ENCODE measurements around the gene WBP11.

The WBP11 gene

GRCh38 chr12:14772946-14773345 lies 30.3 kb downstream of the WBP11 start:
- no peak for TF ChIP-seq CTCF (IDR thresholded peaks at IDR 0.05; ENCODE audit: low read length)
- TF ChIP-seq EZH2 (IDR thresholded peaks at IDR 0.05; ENCODE audit: borderline replicate concordance, low read length), result no peak
- no peak overlapping the region for H2AFZ ChIP-seq (ENCODE audit: low read length)
- no peaks in the 10 kb centered on the region for H3K27me3 ChIP-seq (ENCODE audit: insufficient read depth, low read length)
- H3K36me3 ChIP-seq (ENCODE audit: insufficient read depth, low read length), result peaks cover 10% of the 10 kb centered on the region
- no peaks in the 10 kb centered on the region for H3K9me3 ChIP-seq (ENCODE audit: low read length)
- H3K4me2 ChIP-seq (ENCODE audit: low read length), result peak overlapping the region; percentile 93
- no peaks in the 10 kb centered on the region for H3K79me2 ChIP-seq (ENCODE audit: insufficient read depth, low read length)
- H3K4me1 ChIP-seq (ENCODE audit: insufficient read depth, low read length, severe bottlenecking), result peaks cover 55% of the 10 kb centered on the region
- H3K9me2 ChIP-seq (ENCODE audit: low read depth, low read length), result no peaks in the 10 kb centered on the region
- peak overlapping the region; percentile 78 for H3K4me3 ChIP-seq (ENCODE audit: low read depth, low read length, poor library complexity, severe bottlenecking)
- H3F3A ChIP-seq (ENCODE audit: insufficient read depth, low read length), result 0 out of 2 replicates have a peak, but pooled peaks cover 3% of the 10 kb centered on the region
- peak overlapping the region; percentile 85 for H3K27ac ChIP-seq (ENCODE audit: low read depth, low read length, poor library complexity, severe bottlenecking)
- peak overlapping the region; percentile 87 for H3K9ac ChIP-seq (ENCODE audit: low read length)
- H4K20me1 ChIP-seq (ENCODE audit: insufficient read depth, low read length), result no peaks in the 10 kb centered on the region

GRCh38 chr12:14771651-14772137 lies 31.6 kb downstream of the WBP11 start:
- Histone ChIP-seq H3K79me2 (ENCODE audit: insufficient read depth, low read length) (no peaks in the 10 kb centered on the region), H3K36me3 (ENCODE audit: insufficient read depth, low read length) (peaks cover 23% of the 10 kb centered on the region), H3K27ac (ENCODE audit: low read depth, low read length, poor library complexity, severe bottlenecking) (peak overlapping the region; percentile 96), H3K9me2 (ENCODE audit: low read depth, low read length) (no peaks in the 10 kb centered on the region), H3K9me3 (ENCODE audit: low read length) (no peaks in the 10 kb centered on the region), H3K4me2 (ENCODE audit: low read length) (peak overlapping the region; percentile 68), H2AFZ (ENCODE audit: low read length) (0 out of 2 replicates have a peak overlapping the region, but pooled peaks have one; percentile 70), H4K20me1 (ENCODE audit: insufficient read depth, low read length) (no peaks in the 10 kb centered on the region), H3K27me3 (ENCODE audit: insufficient read depth, low read length) (no peaks in the 10 kb centered on the region), H3K4me1 (ENCODE audit: insufficient read depth, low read length, severe bottlenecking) (peaks cover 53% of the 10 kb centered on the region), H3F3A (ENCODE audit: insufficient read depth, low read length) (0 out of 2 replicates have a peak, but pooled peaks cover 9% of the 10 kb centered on the region), H3K9ac (ENCODE audit: low read length) (peak overlapping the region; percentile 86), H3K4me3 (ENCODE audit: low read depth, low read length, poor library complexity, severe bottlenecking) (peak overlapping the region; percentile 72)
- TF ChIP-seq CTCF (IDR thresholded peaks at IDR 0.05; ENCODE audit: low read length), result no peak
- no peak for TF ChIP-seq EZH2 (IDR thresholded peaks at IDR 0.05; ENCODE audit: borderline replicate concordance, low read length)

GRCh38 chr12:14770496-14771461 lies 32.5 kb downstream of the WBP11 start:
- no peak overlapping the region for H2AFZ ChIP-seq (ENCODE audit: low read length)
- no peaks in the 10 kb centered on the region for H3K79me2 ChIP-seq (ENCODE audit: insufficient read depth, low read length)
- H3K9me2 ChIP-seq (ENCODE audit: low read depth, low read length), result no peaks in the 10 kb centered on the region
- peak overlapping the region; percentile 68 for H3K4me2 ChIP-seq (ENCODE audit: low read length)
- H3F3A ChIP-seq (ENCODE audit: insufficient read depth, low read length), result 0 out of 2 replicates have a peak, but pooled peaks cover 9% of the 10 kb centered on the region
- H3K36me3 ChIP-seq (ENCODE audit: insufficient read depth, low read length), result peaks cover 32% of the 10 kb centered on the region
- H3K27me3 ChIP-seq (ENCODE audit: insufficient read depth, low read length), result no peaks in the 10 kb centered on the region
- peak overlapping the region; percentile 96 for H3K27ac ChIP-seq (ENCODE audit: low read depth, low read length, poor library complexity, severe bottlenecking)
- H3K9me3 ChIP-seq (ENCODE audit: low read length), result no peaks in the 10 kb centered on the region
- no peaks in the 10 kb centered on the region for H4K20me1 ChIP-seq (ENCODE audit: insufficient read depth, low read length)
- H3K4me3 ChIP-seq (ENCODE audit: low read depth, low read length, poor library complexity, severe bottlenecking), result peak overlapping the region; percentile 72
- peak overlapping the region; percentile 86 for H3K9ac ChIP-seq (ENCODE audit: low read length)
- peaks cover 44% of the 10 kb centered on the region for H3K4me1 ChIP-seq (ENCODE audit: insufficient read depth, low read length, severe bottlenecking)
- TF ChIP-seq EZH2 (IDR thresholded peaks at IDR 0.05; ENCODE audit: borderline replicate concordance, low read length) (no peak), CTCF (IDR thresholded peaks at IDR 0.05; ENCODE audit: low read length) (no peak; the same call in 1 of the 2 replicates)

Measured in OCI-LY1 (cell line).